NCI-H1694 (cell line): Measurements from ENCODE around the gene OR5C1.
"Not testable (repeated sequence)": the region's sequence is repeated elsewhere in the genome, so short reads cannot be mapped to it uniquely, and the experiment has no call there.

Experiments
- DNase-seq: peaks from one replicate; lab custom pipeline; 2025; lab: John Stamatoyannopoulos, UW

Gene OR5C1

GRCh38 chr9:122810306-122810946, 21.7 kb downstream of the OR5C1 start:
- peak; percentile 86 for DNase-seq

GRCh38 chr9:122812736-122813135, 24.0 kb downstream of the OR5C1 start:
- DNase-seq = no peak

DNA sequence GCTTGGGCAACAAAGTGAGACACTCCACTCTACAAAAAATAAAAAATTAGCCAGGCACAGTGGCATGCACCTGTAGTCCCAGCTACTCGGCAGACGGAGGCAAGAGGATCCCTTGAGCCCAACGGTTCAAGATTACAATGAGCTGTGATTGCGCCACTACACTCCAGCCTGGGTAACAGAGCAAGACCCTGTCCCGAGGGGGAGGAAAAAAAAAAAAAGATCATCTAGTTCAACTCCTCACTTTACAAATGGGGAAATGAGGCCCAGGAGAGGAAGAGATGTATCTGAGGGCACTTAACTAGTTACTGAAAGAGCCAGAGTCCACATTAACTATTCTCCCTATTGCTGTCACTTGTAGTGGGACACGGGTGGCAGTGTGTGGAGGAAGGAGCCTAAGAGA, 25.8 kb downstream of the OR5C1 start:
- no peak for DNase-seq

GRCh38 chr9:122815544-122815943, 26.8 kb downstream of the OR5C1 start:
- DNase-seq = no peak

DNA sequence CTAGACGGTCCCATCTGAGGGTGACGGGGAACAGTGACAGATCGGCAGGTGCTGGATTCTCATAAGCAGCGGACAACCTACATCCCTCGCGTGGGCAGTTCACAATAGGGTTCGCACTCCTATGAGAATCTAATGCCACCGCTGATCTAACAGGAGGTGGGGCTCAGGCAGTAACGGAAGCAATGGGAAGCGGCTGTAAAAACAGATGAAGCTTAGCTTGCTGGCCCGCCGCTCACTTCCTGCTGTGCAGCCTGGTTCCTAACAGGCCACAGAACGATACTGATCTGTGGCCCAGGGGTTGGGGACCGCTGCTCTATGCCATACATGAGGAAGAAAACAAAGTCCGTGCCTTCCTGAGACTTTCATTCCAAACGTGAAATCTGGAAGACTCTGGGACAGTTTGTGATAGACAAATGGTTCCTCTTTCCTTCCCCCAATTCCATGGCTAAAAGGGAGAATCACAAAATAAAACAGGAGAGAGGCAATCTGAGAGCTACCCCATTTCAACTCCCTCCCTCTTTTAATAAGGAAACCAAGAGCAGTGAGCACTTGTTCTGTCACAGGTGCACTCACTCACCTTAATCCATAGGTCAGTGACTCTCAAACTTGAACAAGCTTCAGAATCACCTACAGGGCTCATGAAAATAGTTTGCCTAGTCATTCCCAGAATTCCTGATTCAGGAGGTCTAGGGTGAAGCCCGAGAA, 27.6 kb downstream of the OR5C1 start:
- DNase-seq = no peak

- DNase-seq = no peak
Observed at GRCh38 chr9:122819326-122819725, 30.6 kb downstream of the OR5C1 start.

- DNase-seq = no peak
Observed at GRCh38 chr9:122819791-122820489, 31.2 kb downstream of the OR5C1 start.

- no peak for DNase-seq
Observed at GRCh38 chr9:122820490-122820845, 31.7 kb downstream of the OR5C1 start.

- no peak for DNase-seq
Observed at GRCh38 chr9:122821278-122821943, 32.7 kb downstream of the OR5C1 start.

DNA sequence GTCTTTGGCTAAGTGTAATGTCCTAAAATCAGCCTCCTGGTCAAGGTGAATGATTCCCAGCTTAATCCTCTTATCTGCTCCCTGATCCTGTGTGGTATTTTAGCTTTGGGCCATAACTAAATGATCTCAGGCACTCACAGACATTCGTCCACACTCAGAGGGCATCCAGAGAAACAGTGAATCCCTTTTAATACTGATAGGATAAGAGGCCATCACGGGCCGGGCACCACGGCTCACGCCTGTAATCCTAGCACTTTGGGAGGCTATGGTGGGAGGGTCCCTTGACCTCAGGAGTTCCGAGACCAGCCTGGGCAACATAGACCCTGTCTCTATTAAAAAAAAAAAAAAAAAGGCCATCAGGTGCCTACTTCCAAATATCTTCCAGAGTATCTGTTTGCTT, 33.3 kb downstream of the OR5C1 start:
- DNase-seq = no peak

- no peak for DNase-seq
Observed at GRCh38 chr9:122822938-122823337, 34.2 kb downstream of the OR5C1 start.

DNA sequence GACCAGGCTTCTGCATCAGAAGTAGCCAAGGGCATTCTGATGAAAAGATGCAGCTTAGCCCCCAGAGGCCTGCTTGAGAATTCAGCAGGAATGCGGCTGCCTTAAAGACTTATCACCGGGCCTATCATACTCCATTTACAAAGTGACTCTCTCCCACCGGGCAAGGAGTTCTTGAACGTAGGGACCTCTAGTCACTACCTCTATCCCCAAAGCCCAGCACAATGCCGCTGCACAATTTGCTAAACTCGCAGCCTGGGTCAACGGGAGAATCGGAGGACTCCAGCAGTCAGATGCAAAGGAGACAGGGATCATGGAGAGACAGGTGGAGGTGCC, 39.0 kb downstream of the OR5C1 start:
- DNase-seq = no peak

DNA sequence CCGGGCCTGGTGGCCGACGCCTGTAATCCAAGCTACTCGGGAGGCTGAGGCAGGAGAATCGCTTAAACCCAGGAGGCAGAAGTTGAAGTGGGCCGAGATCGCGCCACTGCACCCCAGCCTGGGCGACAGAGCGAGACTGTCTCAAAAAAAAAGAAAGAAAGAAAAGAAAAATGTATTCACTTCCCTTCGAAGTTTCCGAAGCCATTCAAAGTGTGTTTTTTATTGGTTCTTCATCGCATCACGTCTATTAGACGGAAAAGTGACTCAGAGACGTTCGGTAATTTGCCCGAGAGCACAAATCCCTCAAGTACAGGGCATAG, 40.2 kb downstream of the OR5C1 start:
- DNase-seq = not testable (repeated sequence)

- DNase-seq = no peak
Observed at GRCh38 chr9:122832194-122832593, 43.5 kb downstream of the OR5C1 start.

DNA sequence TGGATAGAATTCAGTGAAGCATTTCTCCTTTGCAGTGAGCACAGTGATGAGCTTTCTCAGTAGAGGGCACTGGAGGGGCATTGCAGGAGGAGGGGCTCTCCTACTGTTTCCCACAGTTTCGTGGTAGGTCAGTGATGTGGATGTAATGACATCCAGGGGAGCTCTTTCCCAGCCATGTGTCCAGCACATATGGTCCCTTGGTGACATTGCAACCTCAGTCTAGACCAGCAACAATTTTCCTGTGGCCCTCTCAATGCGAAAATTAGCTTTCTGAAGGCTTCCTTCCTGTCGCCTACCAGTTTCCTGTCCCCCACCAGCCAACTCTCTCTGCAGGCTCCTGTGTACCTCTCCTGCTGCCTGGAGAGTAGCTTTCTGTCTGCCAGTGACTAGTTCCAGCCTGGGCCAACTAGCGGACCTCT, 46.6 kb downstream of the OR5C1 start:
- DNase-seq = no peak

GRCh38 chr9:122837266-122837850, 48.6 kb downstream of the OR5C1 start:
- DNase-seq = no peak

DNA sequence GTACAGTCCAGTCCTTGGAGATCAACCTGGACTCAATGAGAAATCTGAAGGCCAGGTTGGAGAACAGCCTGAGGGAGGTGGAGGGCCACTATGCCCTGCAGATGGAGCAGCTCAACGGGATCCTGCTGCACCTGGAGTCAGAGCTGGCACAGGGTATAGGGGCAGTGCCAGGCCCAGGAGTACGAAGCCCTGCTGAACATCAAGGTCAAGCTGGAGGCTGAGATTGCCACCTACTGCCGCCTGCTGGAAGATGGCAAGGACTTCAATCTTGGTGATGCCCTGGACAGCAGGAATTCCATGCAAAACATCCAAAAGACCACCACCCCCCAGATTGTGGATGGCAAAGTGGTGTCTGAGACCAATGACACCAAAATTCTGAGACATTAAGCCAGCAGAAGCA, 49.7 kb downstream of the OR5C1 start:
- not testable (repeated sequence) for DNase-seq
